Measurements from ENCODE around the gene WIPF1.
A peak's percentile ranks its signal among the peaks of the same experiment; 100 is the strongest.

The WIPF1 gene

GRCh38 chr2:174597009-174597344 is 627 bp downstream of the WIPF1 start:
- Mint-ChIP-seq H3K9me3 (peaks cover 3% of the 10 kb centered on the region), H3K4me3 (peak overlapping the region; percentile 92), H3K4me1 (ENCODE audit: low read depth) (peaks cover 52% of the 10 kb centered on the region), H3K36me3 (ENCODE audit: low read depth) (peaks cover 75% of the 10 kb centered on the region), H3K27ac (peak overlapping the region; percentile 92), H3K27me3 (ENCODE audit: low read depth) (no peaks in the 10 kb centered on the region)
- DNase-seq (ENCODE audit: low spot score), result no peak

GRCh38 chr2:174595891-174596397 is 1.7 kb downstream of the WIPF1 start:
- peak overlapping the region; percentile 92 for H3K27ac Mint-ChIP-seq
- no peak for DNase-seq (ENCODE audit: low spot score)
- peaks cover 52% of the 10 kb centered on the region for H3K4me1 Mint-ChIP-seq (ENCODE audit: low read depth)
- H3K27me3 Mint-ChIP-seq (ENCODE audit: low read depth), result no peaks in the 10 kb centered on the region
- H3K36me3 Mint-ChIP-seq (ENCODE audit: low read depth), result peaks cover 75% of the 10 kb centered on the region
- H3K9me3 Mint-ChIP-seq, result peaks cover 3% of the 10 kb centered on the region
- H3K4me3 Mint-ChIP-seq, result peak overlapping the region; percentile 92

- no peaks in the 10 kb centered on the region for H3K27me3 Mint-ChIP-seq (ENCODE audit: low read depth)
- H3K9me3 Mint-ChIP-seq, result peaks cover 3% of the 10 kb centered on the region
- DNase-seq (ENCODE audit: low spot score), result no peak
- H3K36me3 Mint-ChIP-seq (ENCODE audit: low read depth), result peaks cover 77% of the 10 kb centered on the region
- H3K4me3 Mint-ChIP-seq, result peak overlapping the region; percentile 92
- peak overlapping the region; percentile 92 for H3K27ac Mint-ChIP-seq
- H3K4me1 Mint-ChIP-seq (ENCODE audit: low read depth), result peaks cover 54% of the 10 kb centered on the region
Observed at GRCh38 chr2:174595116-174595809, 2.3 kb downstream of the WIPF1 start.

DNA sequence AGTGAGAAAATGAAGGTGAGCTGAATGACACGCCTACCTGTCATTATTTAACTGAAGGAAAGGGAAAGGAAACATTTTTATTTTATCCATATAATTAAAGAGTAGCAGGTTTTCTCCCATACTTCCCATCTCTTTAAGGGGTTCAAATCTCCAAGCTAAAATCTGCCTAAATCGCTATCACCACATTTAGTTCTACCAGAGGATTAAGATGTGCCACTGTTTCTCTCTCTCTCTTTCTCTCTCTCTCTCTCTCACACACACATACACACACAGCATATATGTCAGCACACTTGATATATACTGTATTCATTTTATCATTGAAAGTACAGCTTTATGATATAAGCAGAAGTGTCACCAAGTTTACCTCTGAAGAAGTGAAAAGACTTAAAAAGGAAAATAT is 3.1 kb downstream of the WIPF1 start:
- H3K4me3 Mint-ChIP-seq, result peak overlapping the region; percentile 92
- no peaks in the 10 kb centered on the region for H3K27me3 Mint-ChIP-seq (ENCODE audit: low read depth)
- peak overlapping the region; percentile 99 for H3K27ac Mint-ChIP-seq
- peaks cover 51% of the 10 kb centered on the region for H3K4me1 Mint-ChIP-seq (ENCODE audit: low read depth)
- DNase-seq (ENCODE audit: low spot score), result no peak
- H3K9me3 Mint-ChIP-seq, result no peaks in the 10 kb centered on the region
- H3K36me3 Mint-ChIP-seq (ENCODE audit: low read depth), result peaks cover 75% of the 10 kb centered on the region

DNA sequence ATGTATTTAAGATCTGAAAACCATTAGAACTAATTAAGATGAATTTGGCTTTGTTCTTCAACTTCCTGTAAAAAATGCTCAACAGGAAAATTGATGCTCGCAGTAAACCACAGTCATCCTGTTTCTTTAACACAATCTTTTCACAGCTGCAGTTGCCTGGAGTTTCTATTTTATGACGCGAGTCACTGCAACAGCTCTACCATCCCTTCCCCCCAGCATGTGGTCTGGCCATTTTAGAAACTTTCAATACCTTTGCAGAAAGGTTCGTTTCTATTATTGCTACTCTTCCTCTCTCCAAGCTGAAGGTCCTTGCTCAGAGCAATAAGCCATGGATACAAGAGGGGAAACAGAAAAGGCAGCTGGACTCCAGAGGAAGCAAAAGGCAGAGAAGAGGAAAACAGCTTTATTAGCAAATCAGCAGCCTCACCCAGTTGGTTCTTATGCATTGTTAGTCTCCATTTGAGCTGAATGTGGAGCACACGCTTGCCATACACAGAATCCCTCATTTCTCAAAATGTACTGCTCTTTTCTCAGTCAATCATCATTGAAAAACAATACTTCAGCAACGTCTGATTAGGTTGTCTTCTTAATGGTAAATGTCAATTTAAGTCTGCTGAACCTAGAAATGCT is 3.9 kb downstream of the WIPF1 start:
- peak overlapping the region; percentile 87 for H3K4me3 Mint-ChIP-seq

DNA sequence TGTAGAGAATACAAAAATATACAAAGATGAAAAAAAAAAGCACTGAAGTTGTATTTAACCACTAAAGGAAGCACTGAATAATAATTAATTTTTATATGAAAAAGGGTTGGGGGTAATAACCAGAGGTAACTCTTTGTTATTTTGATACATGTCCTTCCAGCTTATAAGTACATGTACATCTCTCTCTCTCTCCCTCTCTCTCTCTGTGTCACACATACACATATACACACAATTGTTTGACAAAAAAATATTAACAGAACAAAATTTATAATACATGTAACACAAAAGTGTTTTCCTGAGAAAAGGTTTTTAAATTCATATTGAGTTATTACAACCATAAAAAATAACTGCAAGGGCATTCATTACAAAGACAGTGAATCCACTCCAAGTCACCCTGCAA is 4.6 kb downstream of the WIPF1 start:
- DNase-seq (ENCODE audit: low spot score), result no peak
- H3K4me1 Mint-ChIP-seq (ENCODE audit: low read depth), result peaks cover 51% of the 10 kb centered on the region
- no peaks in the 10 kb centered on the region for H3K27me3 Mint-ChIP-seq (ENCODE audit: low read depth)
- H3K4me3 Mint-ChIP-seq, result peak overlapping the region; percentile 87
- H3K9me3 Mint-ChIP-seq, result no peaks in the 10 kb centered on the region
- peaks cover 84% of the 10 kb centered on the region for H3K36me3 Mint-ChIP-seq (ENCODE audit: low read depth)
- peak overlapping the region; percentile 99 for H3K27ac Mint-ChIP-seq

More for the DNA sequence above, 3.9 kb downstream of the WIPF1 start:
- no peaks in the 10 kb centered on the region for H3K9me3 Mint-ChIP-seq
- peaks cover 78% of the 10 kb centered on the region for H3K36me3 Mint-ChIP-seq (ENCODE audit: low read depth)
- peak; percentile 71 for DNase-seq (ENCODE audit: low spot score)
- H3K4me1 Mint-ChIP-seq (ENCODE audit: low read depth), result peaks cover 51% of the 10 kb centered on the region
- H3K27ac Mint-ChIP-seq, result peak overlapping the region; percentile 99
- H3K27me3 Mint-ChIP-seq (ENCODE audit: low read depth), result no peaks in the 10 kb centered on the region

DNA sequence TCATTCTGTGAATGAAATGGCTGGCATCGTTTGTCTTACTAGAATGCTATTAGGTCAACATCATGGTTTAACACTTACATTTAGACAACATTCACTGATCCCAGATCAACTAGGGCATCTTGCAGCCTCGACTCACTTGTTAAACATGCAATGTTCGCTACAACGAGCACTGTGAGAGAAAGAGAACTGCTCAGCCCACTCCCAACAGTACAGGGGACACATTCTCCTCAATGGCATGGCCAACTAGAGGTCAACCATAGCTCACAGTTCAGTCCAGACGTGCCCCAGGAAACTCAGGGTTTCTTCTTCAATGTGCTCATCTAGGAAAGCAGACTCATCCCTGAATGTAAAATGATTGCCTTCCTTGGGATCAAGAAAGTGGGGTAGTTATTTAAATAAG is 5.9 kb downstream of the WIPF1 start:
- Mint-ChIP-seq H3K27me3 (ENCODE audit: low read depth) (no peaks in the 10 kb centered on the region), H3K36me3 (ENCODE audit: low read depth) (peaks cover 81% of the 10 kb centered on the region), H3K27ac (peak overlapping the region; percentile 70), H3K4me1 (ENCODE audit: low read depth) (peaks cover 59% of the 10 kb centered on the region), H3K4me3 (peak overlapping the region; percentile 62), H3K9me3 (no peaks in the 10 kb centered on the region)
- DNase-seq (ENCODE audit: low spot score), result no peak

- no peaks in the 10 kb centered on the region for H3K9me3 Mint-ChIP-seq
- H3K4me1 Mint-ChIP-seq (ENCODE audit: low read depth), result peaks cover 62% of the 10 kb centered on the region
- no peaks in the 10 kb centered on the region for H3K27me3 Mint-ChIP-seq (ENCODE audit: low read depth)
- H3K27ac Mint-ChIP-seq, result peak overlapping the region; percentile 87
- peak overlapping the region; percentile 75 for H3K4me3 Mint-ChIP-seq
- peaks cover 78% of the 10 kb centered on the region for H3K36me3 Mint-ChIP-seq (ENCODE audit: low read depth)
- DNase-seq (ENCODE audit: low spot score), result no peak
Observed at GRCh38 chr2:174590928-174591648, 6.5 kb downstream of the WIPF1 start.

GRCh38 chr2:174590346-174590745 is 7.3 kb downstream of the WIPF1 start:
- peak overlapping the region; percentile 75 for H3K4me3 Mint-ChIP-seq
- no peaks in the 10 kb centered on the region for H3K9me3 Mint-ChIP-seq
- H3K36me3 Mint-ChIP-seq (ENCODE audit: low read depth), result peaks cover 77% of the 10 kb centered on the region

DNA sequence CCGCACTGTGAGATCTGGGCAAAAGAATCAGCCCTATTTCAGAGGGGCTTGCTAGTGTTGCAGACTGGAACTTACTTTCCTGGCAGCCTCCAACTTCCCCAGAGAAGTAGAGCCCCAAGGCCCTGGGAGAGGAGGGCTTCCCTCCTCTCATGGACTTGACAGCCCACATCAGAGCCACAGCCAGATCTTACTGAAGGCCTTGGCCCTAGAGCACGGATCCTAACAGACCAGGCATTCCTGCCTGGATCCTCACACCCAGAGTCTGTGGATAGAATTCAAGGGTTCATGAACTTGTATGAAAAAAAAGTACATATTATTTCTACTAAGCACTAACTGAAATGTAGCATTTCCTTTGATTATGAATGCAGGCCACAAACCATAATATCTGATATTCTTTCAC is 8.3 kb downstream of the WIPF1 start:
- Mint-ChIP-seq H3K4me3 (peak overlapping the region; percentile 59), H3K4me1 (ENCODE audit: low read depth) (peaks cover 66% of the 10 kb centered on the region), H3K9me3 (no peaks in the 10 kb centered on the region), H3K27ac (peak overlapping the region; percentile 82), H3K36me3 (ENCODE audit: low read depth) (peaks cover 78% of the 10 kb centered on the region), H3K27me3 (ENCODE audit: low read depth) (no peaks in the 10 kb centered on the region)
- DNase-seq (ENCODE audit: low spot score), result no peak

More at GRCh38 chr2:174590346-174590745, 7.3 kb downstream of the WIPF1 start:
- H3K27me3 Mint-ChIP-seq (ENCODE audit: low read depth), result no peaks in the 10 kb centered on the region
- H3K4me1 Mint-ChIP-seq (ENCODE audit: low read depth), result peaks cover 66% of the 10 kb centered on the region
- no peak for DNase-seq (ENCODE audit: low spot score)
- peak overlapping the region; percentile 87 for H3K27ac Mint-ChIP-seq

- peak overlapping the region; percentile 82 for H3K27ac Mint-ChIP-seq
- H3K4me3 Mint-ChIP-seq, result peak overlapping the region; percentile 59
- H3K36me3 Mint-ChIP-seq (ENCODE audit: low read depth), result peaks cover 79% of the 10 kb centered on the region
- DNase-seq (ENCODE audit: low spot score), result no peak
- H3K9me3 Mint-ChIP-seq, result no peaks in the 10 kb centered on the region
- H3K27me3 Mint-ChIP-seq (ENCODE audit: low read depth), result no peaks in the 10 kb centered on the region
- peaks cover 63% of the 10 kb centered on the region for H3K4me1 Mint-ChIP-seq (ENCODE audit: low read depth)
Observed at GRCh38 chr2:174588463-174588862, 9.1 kb downstream of the WIPF1 start.

DNA sequence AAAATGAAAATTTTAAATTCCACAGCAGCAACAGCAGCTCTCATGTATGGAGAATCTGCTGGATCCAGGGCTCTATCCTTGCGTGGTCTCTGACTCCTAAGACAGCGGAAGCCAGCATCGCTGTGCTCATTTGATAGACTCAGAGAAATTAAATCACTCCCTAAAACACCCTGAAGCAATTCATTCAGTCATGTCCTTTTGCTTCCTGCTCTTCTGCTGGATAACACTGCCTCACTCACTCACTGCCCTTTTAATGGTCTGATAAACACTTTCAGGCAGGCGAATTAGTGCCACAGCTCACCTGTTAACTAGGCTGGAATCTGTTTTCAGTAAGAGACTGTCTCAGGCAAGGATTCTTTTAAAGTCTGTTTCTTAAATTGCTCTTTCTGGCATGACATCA is 10.0 kb downstream of the WIPF1 start:
- Mint-ChIP-seq H3K36me3 (ENCODE audit: low read depth) (peaks cover 79% of the 10 kb centered on the region), H3K27ac (peak overlapping the region; percentile 82), H3K4me3 (no peak overlapping the region), H3K4me1 (ENCODE audit: low read depth) (peaks cover 63% of the 10 kb centered on the region), H3K27me3 (ENCODE audit: low read depth) (no peaks in the 10 kb centered on the region), H3K9me3 (no peaks in the 10 kb centered on the region)
- no peak for DNase-seq (ENCODE audit: low spot score)

GRCh38 chr2:174586418-174587295 is 10.9 kb downstream of the WIPF1 start:
- Mint-ChIP-seq H3K9me3 (no peaks in the 10 kb centered on the region), H3K36me3 (ENCODE audit: low read depth) (peaks cover 74% of the 10 kb centered on the region)

More at GRCh38 chr2:174586418-174587295, 10.9 kb downstream of the WIPF1 start:
- Mint-ChIP-seq H3K4me3 (no peak overlapping the region), H3K27ac (peak overlapping the region; percentile 76), H3K27me3 (ENCODE audit: low read depth) (no peaks in the 10 kb centered on the region), H3K4me1 (ENCODE audit: low read depth) (peaks cover 64% of the 10 kb centered on the region)
- DNase-seq (ENCODE audit: low spot score), result no peak
